ENCODE measurements around the gene SLC25A39.
"Not testable (repeated sequence)": the region's sequence is repeated elsewhere in the genome, so short reads cannot be mapped to it uniquely, and the experiment has no call there.

SLC25A39 gene, protein sequence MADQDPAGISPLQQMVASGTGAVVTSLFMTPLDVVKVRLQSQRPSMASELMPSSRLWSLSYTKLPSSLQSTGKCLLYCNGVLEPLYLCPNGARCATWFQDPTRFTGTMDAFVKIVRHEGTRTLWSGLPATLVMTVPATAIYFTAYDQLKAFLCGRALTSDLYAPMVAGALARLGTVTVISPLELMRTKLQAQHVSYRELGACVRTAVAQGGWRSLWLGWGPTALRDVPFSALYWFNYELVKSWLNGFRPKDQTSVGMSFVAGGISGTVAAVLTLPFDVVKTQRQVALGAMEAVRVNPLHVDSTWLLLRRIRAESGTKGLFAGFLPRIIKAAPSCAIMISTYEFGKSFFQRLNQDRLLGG

DNA sequence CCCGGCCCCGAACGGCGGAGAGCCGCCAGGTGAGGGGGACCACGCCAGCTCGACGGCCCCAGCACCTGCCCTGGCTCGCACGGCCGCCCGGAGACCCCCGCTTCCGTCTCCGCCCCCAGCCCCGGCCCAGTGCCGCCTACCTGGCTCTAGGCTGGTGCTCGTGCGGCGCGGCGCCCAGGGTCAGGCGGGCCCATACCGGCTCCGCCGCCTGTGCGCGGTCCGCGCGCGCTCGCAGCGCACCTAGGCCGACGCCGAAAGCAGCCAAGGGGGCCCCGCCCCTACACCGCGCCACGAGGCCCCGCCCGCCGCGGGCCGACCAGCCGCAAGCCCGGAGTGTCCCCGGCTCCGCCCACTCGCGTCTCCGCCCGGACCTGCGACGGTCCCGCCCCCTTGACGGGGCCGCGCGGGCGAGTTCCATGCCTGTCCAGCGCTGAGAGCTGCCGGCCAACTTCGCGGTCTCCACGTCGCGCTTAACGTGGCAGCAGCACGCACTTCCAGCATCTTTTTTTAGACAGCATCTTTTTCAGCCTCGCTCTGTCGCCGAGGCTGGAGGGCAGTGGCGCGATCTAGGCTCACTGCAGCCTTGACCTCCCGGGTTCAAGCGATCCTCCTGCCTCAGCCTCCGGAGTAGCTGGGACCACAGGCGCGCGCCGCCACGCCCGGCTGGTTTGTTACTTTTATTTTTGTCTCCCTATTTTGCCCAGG is at the start of gene SLC25A39:
Gene SLC25A39, minus strand, starts transcription at position 253 of the 705 bp plus-strand sequence. CDS start 1,261 bp downstream, outside the sequence.
- DNase-seq (ENCODE audit: low spot score), result peak; percentile 92

DNA sequence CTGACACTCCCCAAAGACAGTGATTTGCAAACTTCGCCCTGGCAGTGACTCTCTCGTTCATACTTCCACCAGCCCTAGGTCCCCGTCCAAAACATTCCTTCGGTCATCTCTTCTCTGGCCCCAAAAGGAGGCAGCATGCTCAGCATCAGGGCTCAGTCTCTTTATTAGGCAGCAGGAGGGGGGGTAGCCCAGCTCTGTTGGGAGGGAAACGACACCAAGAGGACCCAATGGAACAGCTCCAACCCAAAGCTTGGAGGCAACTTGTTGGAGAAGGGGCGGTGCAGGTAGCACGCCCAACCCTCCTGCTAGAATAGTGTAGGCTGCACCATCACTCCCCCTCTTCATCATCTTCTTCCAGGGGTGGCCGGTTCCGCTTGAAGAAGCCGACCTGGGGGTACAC is 47.4 kb upstream of the SLC25A39 start:
- DNase-seq (ENCODE audit: low spot score), result no peak

- not testable (repeated sequence) for DNase-seq (ENCODE audit: low spot score)
Measured at GRCh38 chr17:44369414-44370023, 44.9 kb upstream of the SLC25A39 start.

GRCh38 chr17:44368391-44369243 is 44.0 kb upstream of the SLC25A39 start:
- DNase-seq (ENCODE audit: low spot score), result not testable (repeated sequence)

- no peak for DNase-seq (ENCODE audit: low spot score)
Measured at GRCh38 chr17:44367231-44367979, 42.8 kb upstream of the SLC25A39 start.

DNA sequence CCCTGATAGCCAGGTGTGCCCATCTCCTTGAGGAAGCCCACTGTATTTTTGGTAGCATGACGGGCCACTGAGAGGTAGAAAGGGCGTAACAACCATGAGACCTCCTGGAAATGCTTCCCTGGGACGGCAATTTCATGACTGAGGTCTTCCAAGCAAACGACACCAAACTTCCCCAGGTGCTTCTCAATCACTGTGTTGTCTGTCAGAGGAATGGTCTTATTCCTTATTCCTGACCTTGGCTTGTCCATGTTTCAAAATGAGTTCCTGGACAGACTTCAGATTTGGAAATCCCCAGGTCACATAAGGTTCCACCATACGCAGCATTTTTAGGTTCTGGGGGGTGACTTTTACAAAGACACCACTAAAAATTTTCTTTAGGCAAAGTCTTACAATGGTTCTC is 40.4 kb upstream of the SLC25A39 start:
- not testable (repeated sequence) for DNase-seq (ENCODE audit: low spot score)

DNA sequence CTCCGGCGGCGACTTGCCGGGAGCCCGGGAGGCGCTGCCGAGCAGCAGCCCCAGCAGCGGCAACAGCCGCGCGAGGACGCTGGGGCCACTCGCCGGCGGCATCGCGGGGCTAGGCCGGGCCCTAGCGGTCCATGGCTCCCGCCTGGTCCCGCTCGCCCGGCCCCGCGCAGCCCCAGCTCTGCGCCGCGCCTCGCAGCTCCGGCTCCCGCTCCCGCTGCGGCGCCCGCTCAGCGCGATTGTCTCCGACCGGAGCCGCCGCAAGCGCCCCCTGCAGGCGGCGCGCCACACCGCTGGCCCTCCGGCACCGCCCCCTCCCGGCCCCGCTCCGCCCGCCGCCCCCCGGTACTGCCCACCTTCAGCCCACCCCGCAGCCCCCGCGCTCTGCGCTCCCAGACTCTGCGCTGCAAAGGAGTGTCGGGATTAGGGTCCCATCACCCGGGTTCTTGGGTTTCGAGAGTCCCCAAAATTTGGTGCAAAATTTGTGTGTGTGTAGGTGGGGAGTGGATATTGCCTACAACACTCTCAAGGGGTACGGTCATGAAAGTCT is 39.1 kb upstream of the SLC25A39 start, which contains the start of gene FAM171A2:
Gene FAM171A2, minus strand, starts transcription at position 241 of the 547 bp plus-strand sequence. Its CDS starts 139 bp downstream, at position 102.
- peak; percentile 82 for DNase-seq (ENCODE audit: low spot score)

DNA sequence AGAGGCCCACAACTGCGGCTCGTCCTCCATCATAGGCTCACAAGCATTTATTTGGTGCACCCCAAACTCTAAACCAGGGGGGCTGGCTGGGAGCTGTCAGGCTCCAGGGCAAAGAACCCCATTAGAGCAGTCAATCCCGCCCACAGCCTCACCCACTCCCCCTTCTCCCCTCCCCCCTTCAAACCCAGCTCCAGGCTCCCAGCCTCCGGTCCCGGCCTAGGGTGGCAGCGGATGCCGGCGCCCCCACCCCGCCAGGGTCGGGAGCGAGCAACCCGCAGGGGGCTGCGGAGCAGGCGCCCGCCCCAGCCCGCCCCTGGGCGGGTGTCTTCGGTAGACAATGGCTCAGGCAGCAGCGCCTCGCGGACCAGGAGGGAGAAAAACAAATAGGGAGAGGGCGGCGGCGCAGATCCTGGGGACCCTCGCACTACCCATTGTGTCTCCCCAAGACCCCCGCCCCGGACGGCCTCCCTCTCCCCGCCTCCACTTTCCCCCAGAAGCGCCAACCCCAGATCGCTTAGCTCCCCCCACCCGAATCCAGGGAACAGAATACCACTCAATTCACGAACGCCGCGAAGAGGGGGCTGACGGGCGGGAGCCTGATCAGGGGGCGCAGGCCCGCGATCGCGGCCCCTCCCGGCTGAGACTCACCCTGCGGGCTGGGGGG is 38.5 kb upstream of the SLC25A39 start:
- DNase-seq (ENCODE audit: low spot score), result peak; percentile 52

- no peak for DNase-seq (ENCODE audit: low spot score)
Measured at GRCh38 chr17:44362459-44362948, 37.9 kb upstream of the SLC25A39 start.

GRCh38 chr17:44361292-44362260 is 37.0 kb upstream of the SLC25A39 start:
- no peak for DNase-seq (ENCODE audit: low spot score)

DNA sequence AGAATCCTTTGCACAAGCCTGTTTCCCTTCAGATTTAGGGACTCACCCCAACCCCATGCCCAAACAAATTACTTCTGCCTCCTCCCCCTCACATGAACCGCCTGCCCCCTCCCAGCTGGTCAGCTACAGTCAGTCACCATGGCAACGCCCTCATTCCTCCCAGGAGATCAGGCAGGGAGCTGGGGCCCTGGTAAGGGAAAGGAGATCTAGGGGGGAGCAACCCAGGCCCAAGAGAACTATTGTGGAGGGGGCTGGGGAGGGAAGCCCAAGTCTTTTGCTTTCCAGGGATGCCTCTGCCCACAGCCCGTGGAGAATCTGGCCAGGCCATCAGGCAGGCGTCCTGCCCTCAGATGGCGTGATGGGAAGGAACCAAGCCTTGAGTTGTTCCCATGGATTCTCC is 36.2 kb upstream of the SLC25A39 start:
- DNase-seq (ENCODE audit: low spot score), result peak; percentile 85

- DNase-seq (ENCODE audit: low spot score), result no peak
Measured at GRCh38 chr17:44360144-44360533, 35.5 kb upstream of the SLC25A39 start.

GRCh38 chr17:44359458-44360143 is 35.0 kb upstream of the SLC25A39 start:
- DNase-seq (ENCODE audit: low spot score), result no peak

- DNase-seq (ENCODE audit: low spot score), result no peak
Measured at GRCh38 chr17:44359006-44359405, 34.4 kb upstream of the SLC25A39 start.

- no peak for DNase-seq (ENCODE audit: low spot score)
Measured at GRCh38 chr17:44358066-44358465, 33.4 kb upstream of the SLC25A39 start.

- DNase-seq (ENCODE audit: low spot score), result no peak
Measured at GRCh38 chr17:44356241-44356640, 31.6 kb upstream of the SLC25A39 start.

DNA sequence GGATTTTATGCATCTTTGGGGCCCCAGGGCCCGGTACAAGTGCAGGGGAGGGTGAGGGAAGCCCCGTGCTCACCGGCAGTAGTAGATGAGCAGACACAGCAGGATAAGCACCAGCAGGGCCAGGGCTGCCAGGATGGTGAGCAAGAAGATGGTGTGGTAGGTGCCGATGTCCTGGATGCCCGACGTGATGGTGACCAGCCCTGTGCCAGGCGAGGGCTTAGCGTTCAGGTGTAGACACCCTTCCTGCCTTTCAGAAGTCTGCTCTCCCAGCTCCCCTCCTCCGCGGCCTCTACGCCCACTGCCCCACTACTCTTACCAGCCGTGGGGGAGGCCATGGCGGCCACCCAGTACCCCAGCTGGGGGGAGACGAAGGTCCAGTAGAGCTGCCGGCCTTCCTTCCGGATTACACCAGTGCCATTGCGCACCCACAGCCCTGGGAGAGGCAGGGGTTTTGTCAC is 31.0 kb upstream of the SLC25A39 start:
- DNase-seq (ENCODE audit: low spot score), result no peak
